Body of pancreas (tissue), 4 donors: ENCODE data around the gene ARID1B. TPM values are rescaled to one million over a fixed set of nuclear protein-coding genes. Genes with fewer than 3 reads are reported as not detected.
A peak's percentile ranks its signal among the peaks of the same experiment; 100 is the strongest.

Source experiments
- ATAC-seq: fragments of 150-250 bp; one replicate; pipeline ENCODE4 v1.9.1; 2016
- DNase-seq, 4 donors: peaks; one replicate each; pipeline ENCODE4 v3.0.0-alpha.2; 2019
- H3K27ac ChIP-seq, 4 donors: fragments of 200-600 bp; sonication (generic); 1 replicate in 3 of 4; 2 replicates in 1 of 4; pipeline versions ENCODE4 v1.5.1 to v1.6.1; 2016 to 2019; ENCODE audit warnings: mild to moderate bottlenecking in 1 of 4, mixed read lengths in 1 of 4, moderate library complexity in 1 of 4
- H3K27me3 ChIP-seq, 2 donors: fragments of 200-600 bp; sonication (generic); one replicate each; pipeline ENCODE4 v1.6.0; 2016; ENCODE audit warnings: mild to moderate bottlenecking in 1 of 2
- H3K36me3 ChIP-seq, 2 donors: fragments of 200-600 bp; sonication (generic); replicated peaks in 1 of 2; 2 replicates each; pipeline ENCODE4 v1.5.1; 2016; ENCODE audit warnings: low read depth in 2 of 2; ENCODE audit not compliant: insufficient read depth in 1 of 2
- H3K4me1 ChIP-seq: fragments of 200-600 bp; sonication (generic); one replicate; pipeline ENCODE4 v1.6.0; 2016
- H3K4me3 ChIP-seq, 2 donors: fragments of 200-600 bp; sonication (generic); 1 replicate in 1 of 2; 2 replicates in 1 of 2; pipeline ENCODE4 v1.5.1; 2016 to 2019
- H3K9me3 ChIP-seq, 3 donors: fragments of 200-600 bp; sonication (generic); 1 replicate in 2 of 3; 2 replicates in 1 of 3; pipeline ENCODE4 v1.5.1; 2016
- POLR2A ChIP-seq, 3 donors: fragments of 450-650 bp; IDR thresholded peaks; one replicate each; pipeline ENCODE4 v1.6.1; 2016; ENCODE audit warnings: antibody characterized with exemption in 3 of 3, mild to moderate bottlenecking in 2 of 3
- WGBS, 2 donors: methylation state at CpG; one replicate each; pipeline ENCODE4 v1.1.5; 2017; 5-methylcytosine and 5-hydroxymethylcytosine counted together
- intact Hi-C: fragments of 100-400 bp; cut with DNase I; formaldehyde crosslinking; loops from one replicate; pipeline ENCODE4 v1.15.1; 2023
- total RNA-seq, 2 donors: library from RNA; depleted of rRNA; stranded (reverse); fragments of >200 nt; gene quantifications; one replicate each; pipeline ENCODE4 v1.1.0, GENCODE V29; 2016
- TF ChIP-seq, protein P1 (sequence below), 7 experiments: fragments of 450-650 bp in 4 of 7; fragments of 200-600 bp in 3 of 7; sonication (generic) in 3 of 7; IDR thresholded peaks; one replicate each; pipeline ENCODE4 v1.5.1; 2016 to 2019; ENCODE audit warnings: antibody characterized with exemption in 7 of 7

ARID1B gene
- total RNA-seq, 2 donors from 2014 or later = 71.5 to 85.1 TPM

DNA sequence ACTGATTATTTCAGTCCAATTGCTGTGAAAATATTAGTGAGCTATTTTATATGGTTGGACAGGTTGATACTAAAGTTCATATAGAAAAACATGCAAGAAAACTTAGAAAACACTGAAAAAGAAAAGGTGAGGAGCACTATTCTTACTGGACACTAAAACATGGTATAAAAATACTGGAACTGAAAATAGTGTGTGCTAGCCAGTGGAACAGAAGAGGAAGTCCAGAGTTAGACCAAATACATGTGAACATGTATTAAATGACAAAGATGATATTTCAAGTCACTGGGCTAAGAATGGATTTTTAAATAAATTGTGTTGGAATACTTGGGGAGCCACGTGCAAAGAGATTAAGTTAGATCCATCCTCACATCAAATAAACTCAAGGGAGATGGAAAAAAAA lies 327.6 kb downstream of the ARID1B start:
- WGBS, 2 donors = 87 to 91% methylated on average over 1 of the region's 1 CpG
- H3K9me3 ChIP-seq = no peaks in the 10 kb centered on the region

DNA sequence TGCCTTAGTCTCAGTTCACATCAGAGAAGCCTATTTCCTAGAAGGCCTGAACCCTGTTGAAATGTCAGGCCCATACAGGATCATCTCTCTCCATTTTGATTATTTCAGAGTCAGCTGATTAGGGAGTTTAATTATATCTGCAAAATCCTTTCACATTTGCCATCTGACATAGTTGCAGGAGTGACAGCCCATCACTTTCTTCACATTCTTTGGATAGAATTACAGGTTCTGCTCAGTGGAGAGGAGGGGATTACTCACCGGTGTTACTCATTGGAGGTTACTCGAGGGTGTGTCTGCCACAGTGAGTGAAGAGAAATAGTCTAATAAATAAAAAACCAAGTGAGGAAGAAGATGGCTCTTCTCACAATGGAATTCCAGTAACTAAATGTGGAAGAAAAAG lies 329.3 kb downstream of the ARID1B start:
- intact Hi-C loops = no loop called here
- 88 to 95% methylated on average over 2 of the region's 2 CpGs for WGBS, 2 donors
- peaks cover 9% of the 10 kb centered on the region for H3K4me1 ChIP-seq
- TF ChIP-seq POLR2A (IDR thresholded peaks at IDR 0.05) = no peak
- TF ChIP-seq, protein P1, sequence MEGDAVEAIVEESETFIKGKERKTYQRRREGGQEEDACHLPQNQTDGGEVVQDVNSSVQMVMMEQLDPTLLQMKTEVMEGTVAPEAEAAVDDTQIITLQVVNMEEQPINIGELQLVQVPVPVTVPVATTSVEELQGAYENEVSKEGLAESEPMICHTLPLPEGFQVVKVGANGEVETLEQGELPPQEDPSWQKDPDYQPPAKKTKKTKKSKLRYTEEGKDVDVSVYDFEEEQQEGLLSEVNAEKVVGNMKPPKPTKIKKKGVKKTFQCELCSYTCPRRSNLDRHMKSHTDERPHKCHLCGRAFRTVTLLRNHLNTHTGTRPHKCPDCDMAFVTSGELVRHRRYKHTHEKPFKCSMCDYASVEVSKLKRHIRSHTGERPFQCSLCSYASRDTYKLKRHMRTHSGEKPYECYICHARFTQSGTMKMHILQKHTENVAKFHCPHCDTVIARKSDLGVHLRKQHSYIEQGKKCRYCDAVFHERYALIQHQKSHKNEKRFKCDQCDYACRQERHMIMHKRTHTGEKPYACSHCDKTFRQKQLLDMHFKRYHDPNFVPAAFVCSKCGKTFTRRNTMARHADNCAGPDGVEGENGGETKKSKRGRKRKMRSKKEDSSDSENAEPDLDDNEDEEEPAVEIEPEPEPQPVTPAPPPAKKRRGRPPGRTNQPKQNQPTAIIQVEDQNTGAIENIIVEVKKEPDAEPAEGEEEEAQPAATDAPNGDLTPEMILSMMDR (IDR thresholded peaks at IDR 0.05) = no peak
- H3K27ac ChIP-seq = no peak overlapping the region
- no peak for ATAC-seq
- no peak for DNase-seq
- H3K36me3 ChIP-seq = no peaks in the 10 kb centered on the region
- H3K4me3 ChIP-seq = no peak overlapping the region
- H3K27me3 ChIP-seq = no peaks in the 10 kb centered on the region
- H3K9me3 ChIP-seq = no peaks in the 10 kb centered on the region

More for the DNA sequence above, 327.6 kb downstream of the ARID1B start:
- Histone ChIP-seq H3K36me3 (no peaks in the 10 kb centered on the region), H3K4me1 (peaks cover 9% of the 10 kb centered on the region), H3K27me3 (no peaks in the 10 kb centered on the region), H3K27ac (no peak overlapping the region), H3K4me3 (no peak overlapping the region)
- no peak for DNase-seq
- no peak for ATAC-seq
- TF ChIP-seq, protein P1 (IDR thresholded peaks at IDR 0.05) = no peak
- no peak for TF ChIP-seq POLR2A (IDR thresholded peaks at IDR 0.05)
- intact Hi-C loops = no loop called here

DNA sequence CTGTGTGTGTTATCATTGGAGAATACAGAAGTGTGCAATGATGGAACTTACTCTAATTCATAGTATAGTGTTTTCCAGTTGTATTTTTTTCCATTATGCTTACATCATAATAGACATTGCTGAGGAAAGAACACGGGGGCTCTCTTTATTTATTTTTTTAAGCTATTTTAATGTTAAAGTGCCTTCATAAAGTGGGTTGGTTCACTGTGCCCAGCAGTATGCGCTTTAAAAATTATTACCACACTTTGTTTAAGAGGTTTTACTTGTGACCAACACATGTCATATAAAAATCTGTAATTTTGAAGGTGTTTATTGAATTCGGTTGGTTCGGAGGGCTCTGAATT lies 330.4 kb downstream of the ARID1B start:
- ATAC-seq (no peak), DNase-seq (no peak)
- no peak overlapping the region for H3K27ac ChIP-seq
- no peaks in the 10 kb centered on the region for H3K9me3 ChIP-seq
- H3K4me1 ChIP-seq = peaks cover 9% of the 10 kb centered on the region
- H3K36me3 ChIP-seq = no peaks in the 10 kb centered on the region
- no peak overlapping the region for H3K4me3 ChIP-seq
- H3K27me3 ChIP-seq = no peaks in the 10 kb centered on the region
- no peak for TF ChIP-seq POLR2A (IDR thresholded peaks at IDR 0.05)
- TF ChIP-seq, protein P1 (IDR thresholded peaks at IDR 0.05) = no peak
- 72 to 75% methylated on average over 4 of the region's 4 CpGs for WGBS, 2 donors
- intact Hi-C loops = no loop called here

DNA sequence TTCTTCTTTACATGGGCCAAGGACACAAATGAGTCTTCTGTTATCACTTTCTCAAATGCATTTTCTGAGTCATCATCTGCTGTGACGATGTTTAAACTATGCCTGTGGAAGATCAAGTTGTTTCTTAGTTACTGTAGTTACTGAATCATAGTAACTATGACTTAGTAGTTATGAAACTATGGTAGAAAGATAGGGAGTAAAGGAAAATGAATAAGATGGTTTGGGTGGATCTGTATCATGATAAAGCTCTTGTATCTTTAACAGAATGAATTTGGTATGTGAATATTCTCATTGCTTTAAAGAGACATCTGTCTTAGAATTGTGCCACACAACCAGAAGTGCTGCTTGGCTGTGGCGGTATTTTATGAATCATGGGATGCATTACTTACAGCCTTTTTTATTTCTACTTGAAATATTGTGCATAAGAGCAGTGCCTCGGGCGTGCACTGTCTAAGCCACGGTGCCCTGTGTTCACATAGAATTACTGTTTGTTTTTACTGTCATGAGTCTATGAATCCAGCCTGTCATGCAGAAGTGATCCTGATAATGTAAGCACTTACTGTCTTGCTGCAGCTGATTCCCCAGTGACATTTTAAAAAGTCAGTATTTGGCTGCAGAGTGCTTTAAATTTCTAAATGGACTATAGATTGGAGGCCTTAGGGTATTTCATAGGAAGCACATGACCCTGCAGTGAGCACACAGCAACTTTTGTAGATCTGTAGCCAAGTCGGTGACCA lies 330.9 kb downstream of the ARID1B start:
- peak; percentile 68 for ATAC-seq
- H3K4me1 ChIP-seq = peaks cover 9% of the 10 kb centered on the region
- TF ChIP-seq, protein P1 (IDR thresholded peaks at IDR 0.05) = no peak
- no peak for TF ChIP-seq POLR2A (IDR thresholded peaks at IDR 0.05)
- intact Hi-C loops = no loop called here
- no peaks in the 10 kb centered on the region for H3K36me3 ChIP-seq
- H3K27me3 ChIP-seq = no peaks in the 10 kb centered on the region
- 62% methylated on average over 6 of the region's 6 CpGs for WGBS, 2 donors
- H3K27ac ChIP-seq = no peak overlapping the region
- no peaks in the 10 kb centered on the region for H3K9me3 ChIP-seq
- DNase-seq = no peak
- H3K4me3 ChIP-seq = no peak overlapping the region

DNA sequence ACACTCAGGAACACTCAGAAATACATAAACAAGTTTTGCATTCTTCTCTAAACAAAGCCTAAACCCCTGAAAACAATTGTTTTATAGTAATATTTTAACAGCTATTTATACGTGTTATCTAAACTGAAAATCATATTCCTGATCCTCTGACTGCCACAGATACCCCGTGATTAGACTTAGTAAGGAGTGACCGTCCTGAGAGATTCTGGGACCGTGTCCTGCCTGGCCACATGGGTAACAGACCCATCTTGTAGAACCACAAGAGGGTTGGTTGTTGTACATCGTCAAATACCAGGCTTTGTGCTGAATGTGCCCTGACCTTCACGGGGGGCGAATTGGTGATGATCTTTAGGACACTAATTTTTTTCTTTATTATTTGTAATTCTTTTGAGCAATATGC lies 331.7 kb downstream of the ARID1B start:
- TF ChIP-seq, protein P1 (IDR thresholded peaks at IDR 0.05) = no peak
- no peak for TF ChIP-seq POLR2A (IDR thresholded peaks at IDR 0.05)
- intact Hi-C loops = no loop called here
- Histone ChIP-seq H3K4me1 (peaks cover 9% of the 10 kb centered on the region), H3K36me3 (no peaks in the 10 kb centered on the region), H3K4me3 (no peak overlapping the region), H3K9me3 (no peaks in the 10 kb centered on the region), H3K27ac (no peak overlapping the region), H3K27me3 (no peaks in the 10 kb centered on the region)
- no peak for ATAC-seq
- no peak for DNase-seq
- WGBS, 2 donors = 78 to 86% methylated on average over 7 of the region's 7 CpGs
